Measurements from ENCODE around the gene ATG7. TPM values are rescaled to one million over a fixed set of nuclear protein-coding genes. Genes with fewer than 3 reads are reported as not detected.
"Not testable (repeated sequence)": the region's sequence is repeated elsewhere in the genome, so short reads cannot be mapped to it uniquely, and the experiment has no call there.

ATG7 gene
- total RNA-seq, 5 donors from 2014 or later (not counting 1 experiment from before 2014, with no cell fraction given) = 29.0 to 39.3 (median 37.4) TPM

DNA sequence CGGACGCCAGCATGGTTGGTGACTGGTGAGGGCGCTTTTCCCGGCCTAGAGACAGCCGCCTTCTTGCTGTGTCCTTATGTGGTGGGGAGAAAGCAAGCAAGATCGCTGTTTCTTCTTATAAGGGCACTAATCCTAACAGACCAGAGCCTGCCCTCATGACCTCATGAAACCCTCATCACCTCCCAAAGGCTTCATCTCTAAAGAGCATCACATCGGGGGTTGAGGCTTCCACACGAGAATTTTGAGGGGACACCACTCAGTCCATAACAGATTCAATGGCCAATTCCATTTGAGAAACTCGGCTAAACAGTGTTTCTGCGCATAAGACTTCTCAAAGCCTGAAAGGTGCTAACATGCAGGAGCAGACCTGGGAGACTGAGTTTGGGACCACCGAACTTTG lies 317.5 kb downstream of the ATG7 start:
- H3K36me3 ChIP-seq (ENCODE audit: control insufficient read depth in 2 of 2, extremely low read depth in 1 of 2, insufficient read depth in 1 of 2, low read length in 1 of 2) = peaks cover 7 to 9% of the 10 kb centered on the region in 2 donors
- no peak overlapping the region for H3K4me3 Mint-ChIP-seq
- ATAC-seq (replicated peaks in 1 of 4) = no peak
- ChIA-PET CTCF (no interaction called here), POLR2A (interaction anchor here in 1 of 2 donors (0.6 kb wide), 1 partner anchor 35 kb away, joined by 3 read pairs; no protein-coding TSS in a partner anchor)
- no peaks in the 10 kb centered on the region for H3K9me3 Mint-ChIP-seq
- 75% methylated on average over 5 of the region's 11 CpGs for WGBS (ENCODE audit: insufficient coverage)
- no peak for DNase-seq
- H3K27ac Mint-ChIP-seq = no peak overlapping the region
- H3K4me1 Mint-ChIP-seq = peaks cover 70 to 79% (median 72%) of the 10 kb centered on the region in 3 donors
- peaks cover 52% of the 10 kb centered on the region for H3K36me3 Mint-ChIP-seq
- no peak overlapping the region for H3K27ac ChIP-seq (ENCODE audit: low read length)
- no peaks in the 10 kb centered on the region for H3K9me3 ChIP-seq
- peaks cover 5 to 15% of the 10 kb centered on the region in 2 experiments for H3K4me1 ChIP-seq (ENCODE audit: control insufficient read depth in 1 of 2, extremely low read depth in 1 of 2, insufficient read depth in 2 of 2, low read length in 2 of 2)
- no peaks in the 10 kb centered on the region for H3K27me3 ChIP-seq (replicated peaks in 1 of 2; ENCODE audit: control insufficient read depth in 2 of 2, extremely low read depth in 1 of 2, insufficient read depth in 2 of 2, low read length in 1 of 2)
- H3K4me3 ChIP-seq (ENCODE audit: control insufficient read depth in 1 of 2, extremely low read depth in 1 of 2, low read length in 1 of 2) = no peak overlapping the region
- H3K27me3 Mint-ChIP-seq = no peaks in the 10 kb centered on the region

DNA sequence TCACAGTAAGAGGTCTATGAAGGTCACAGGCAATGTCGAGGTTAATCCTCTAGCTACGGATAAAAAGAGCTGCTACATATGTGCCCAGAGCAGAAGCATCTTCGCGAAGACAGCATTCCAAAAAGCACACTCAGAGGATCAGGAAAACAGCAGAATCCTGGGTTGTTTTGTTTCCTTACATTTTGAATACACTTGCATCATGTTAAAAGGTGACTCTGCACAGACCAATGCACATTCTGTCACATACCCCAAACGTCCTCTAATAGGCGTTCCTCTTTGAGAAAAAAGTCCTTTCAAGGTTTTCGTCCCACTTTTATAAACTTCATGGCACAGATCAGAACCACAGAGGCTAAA lies 318.8 kb downstream of the ATG7 start:
- Histone ChIP-seq H3K27me3 (replicated peaks in 1 of 2; ENCODE audit: control insufficient read depth in 2 of 2, extremely low read depth in 1 of 2, insufficient read depth in 2 of 2, low read length in 1 of 2) (no peaks in the 10 kb centered on the region), H3K36me3 (ENCODE audit: control insufficient read depth in 2 of 2, extremely low read depth in 1 of 2, insufficient read depth in 1 of 2, low read length in 1 of 2) (peaks cover 7 to 9% of the 10 kb centered on the region in 2 donors), H3K4me1 (ENCODE audit: control insufficient read depth in 1 of 2, extremely low read depth in 1 of 2, insufficient read depth in 2 of 2, low read length in 2 of 2) (peaks cover 5 to 9% of the 10 kb centered on the region in 2 experiments), H3K27ac (ENCODE audit: low read length) (no peak overlapping the region), H3K9me3 (no peaks in the 10 kb centered on the region), H3K4me3 (ENCODE audit: control insufficient read depth in 1 of 2, extremely low read depth in 1 of 2, low read length in 1 of 2) (no peak overlapping the region)
- 100% methylated on average over 2 of the region's 7 CpGs for WGBS (ENCODE audit: insufficient coverage)
- peaks cover 58% of the 10 kb centered on the region for H3K36me3 Mint-ChIP-seq
- CTCF ChIA-PET = no interaction called here
- H3K27me3 Mint-ChIP-seq = no peaks in the 10 kb centered on the region
- POLR2A ChIA-PET = interaction anchor here in 1 of 2 donors (0.6 kb wide), 1 partner anchor 53 kb away, joined by 3 read pairs; no protein-coding TSS in a partner anchor
- no peak overlapping the region for H3K27ac Mint-ChIP-seq
- H3K9me3 Mint-ChIP-seq = no peaks in the 10 kb centered on the region
- DNase-seq = no peak
- H3K4me3 Mint-ChIP-seq = no peak overlapping the region
- ATAC-seq (replicated peaks in 1 of 4) = no peak
- H3K4me1 Mint-ChIP-seq = peaks cover 65 to 72% (median 65%) of the 10 kb centered on the region in 3 donors

GRCh38 chr3:11591391-11592282 lies 319.4 kb downstream of the ATG7 start:
- Mint-ChIP-seq H3K27ac (no peak overlapping the region), H3K4me1 (peaks cover 63 to 66% (median 64%) of the 10 kb centered on the region in 3 donors), H3K27me3 (no peaks in the 10 kb centered on the region), H3K4me3 (no peak overlapping the region), H3K9me3 (no peaks in the 10 kb centered on the region), H3K36me3 (peaks cover 59% of the 10 kb centered on the region)
- CTCF ChIA-PET = no interaction called here
- Histone ChIP-seq H3K36me3 (ENCODE audit: control insufficient read depth in 2 of 2, extremely low read depth in 1 of 2, insufficient read depth in 1 of 2, low read length in 1 of 2) (peaks cover 7 to 9% of the 10 kb centered on the region in 2 donors), H3K27ac (ENCODE audit: low read length) (no peak overlapping the region), H3K9me3 (no peaks in the 10 kb centered on the region), H3K4me3 (ENCODE audit: control insufficient read depth in 1 of 2, extremely low read depth in 1 of 2, low read length in 1 of 2) (no peak overlapping the region), H3K27me3 (replicated peaks in 1 of 2; ENCODE audit: control insufficient read depth in 2 of 2, extremely low read depth in 1 of 2, insufficient read depth in 2 of 2, low read length in 1 of 2) (no peaks in the 10 kb centered on the region), H3K4me1 (ENCODE audit: control insufficient read depth in 1 of 2, extremely low read depth in 1 of 2, insufficient read depth in 2 of 2, low read length in 2 of 2) (peaks cover 5 to 9% of the 10 kb centered on the region in 2 experiments)
- 89% methylated on average over 5 of the region's 9 CpGs for WGBS (ENCODE audit: insufficient coverage)
- POLR2A ChIA-PET = no interaction called here
- DNase-seq (no peak), ATAC-seq (replicated peaks in 1 of 4) (no peak)

- Mint-ChIP-seq H3K9me3 (no peaks in the 10 kb centered on the region), H3K4me3 (no peak overlapping the region), H3K27me3 (no peaks in the 10 kb centered on the region), H3K36me3 (peaks cover 62% of the 10 kb centered on the region), H3K4me1 (peaks cover 59 to 63% (median 59%) of the 10 kb centered on the region in 3 donors), H3K27ac (peak overlapping the region in 1 of 2 donors; percentile 24)
- ChIA-PET CTCF (no interaction called here), POLR2A (no interaction called here)
- H3K4me3 ChIP-seq (ENCODE audit: control insufficient read depth in 1 of 2, extremely low read depth in 1 of 2, low read length in 1 of 2) = no peak overlapping the region
- H3K4me1 ChIP-seq (ENCODE audit: control insufficient read depth in 1 of 2, extremely low read depth in 1 of 2, insufficient read depth in 2 of 2, low read length in 2 of 2) = peaks cover 5 to 9% of the 10 kb centered on the region in 2 experiments
- no peaks in the 10 kb centered on the region for H3K27me3 ChIP-seq (replicated peaks in 1 of 2; ENCODE audit: control insufficient read depth in 2 of 2, extremely low read depth in 1 of 2, insufficient read depth in 2 of 2, low read length in 1 of 2)
- H3K27ac ChIP-seq (ENCODE audit: low read length) = no peak overlapping the region
- 97% methylated on average over 7 of the region's 14 CpGs for WGBS (ENCODE audit: insufficient coverage)
- H3K9me3 ChIP-seq = no peaks in the 10 kb centered on the region
- DNase-seq = no peak
- no peak for ATAC-seq (replicated peaks in 1 of 4)
- peaks cover 7 to 8% of the 10 kb centered on the region in 2 donors for H3K36me3 ChIP-seq (ENCODE audit: control insufficient read depth in 2 of 2, extremely low read depth in 1 of 2, insufficient read depth in 1 of 2, low read length in 1 of 2)
Observed at GRCh38 chr3:11592445-11593298, 320.5 kb downstream of the ATG7 start.

- CTCF ChIA-PET = interaction anchor here (0.5 to 0.6 kb wide), 2 partner anchors 8 to 91 kb away, joined by 3 read pairs; no protein-coding TSS in a partner anchor
- Mint-ChIP-seq H3K4me1 (peaks cover 51 to 58% (median 53%) of the 10 kb centered on the region in 3 donors), H3K27me3 (no peaks in the 10 kb centered on the region), H3K9me3 (no peaks in the 10 kb centered on the region), H3K4me3 (no peak overlapping the region), H3K36me3 (peaks cover 62% of the 10 kb centered on the region), H3K27ac (no peak overlapping the region)
- Histone ChIP-seq H3K9me3 (no peaks in the 10 kb centered on the region), H3K4me3 (ENCODE audit: control insufficient read depth in 1 of 2, extremely low read depth in 1 of 2, low read length in 1 of 2) (no peak overlapping the region), H3K4me1 (ENCODE audit: control insufficient read depth in 1 of 2, extremely low read depth in 1 of 2, insufficient read depth in 2 of 2, low read length in 2 of 2) (peaks cover 5 to 6% of the 10 kb centered on the region in 2 experiments), H3K36me3 (ENCODE audit: control insufficient read depth in 2 of 2, extremely low read depth in 1 of 2, insufficient read depth in 1 of 2, low read length in 1 of 2) (peaks cover 5 to 7% of the 10 kb centered on the region in 2 donors), H3K27ac (ENCODE audit: low read length) (no peak overlapping the region), H3K27me3 (replicated peaks in 1 of 2; ENCODE audit: control insufficient read depth in 2 of 2, extremely low read depth in 1 of 2, insufficient read depth in 2 of 2, low read length in 1 of 2) (no peaks in the 10 kb centered on the region)
- ATAC-seq (replicated peaks in 1 of 4) = no peak
- 93% methylated on average over 3 of the region's 10 CpGs for WGBS (ENCODE audit: insufficient coverage)
- POLR2A ChIA-PET = no interaction called here
- DNase-seq = no peak
Observed at GRCh38 chr3:11593318-11594034, 321.3 kb downstream of the ATG7 start.

DNA sequence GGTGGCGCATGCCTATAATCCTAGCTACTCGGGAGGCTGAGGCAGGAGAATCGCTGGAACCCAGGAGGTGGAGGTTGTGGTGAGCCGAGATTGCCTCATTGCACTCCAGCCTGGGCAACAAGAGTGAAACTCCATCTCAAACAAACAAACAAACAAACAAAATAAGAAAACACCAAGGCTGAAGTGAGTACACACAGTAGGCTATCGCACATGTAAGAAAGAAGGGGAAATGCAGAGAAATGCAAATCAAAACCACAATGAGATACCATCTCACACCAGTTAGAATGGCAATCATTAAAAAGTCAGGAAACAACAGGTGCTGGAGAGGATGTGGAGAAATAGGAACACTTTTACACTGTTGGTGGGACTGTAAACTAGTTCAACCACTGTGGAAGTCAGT lies 322.8 kb downstream of the ATG7 start:
- peaks cover 60% of the 10 kb centered on the region for H3K36me3 Mint-ChIP-seq
- H3K9me3 Mint-ChIP-seq; H3K4me1 ChIP-seq (ENCODE audit: control insufficient read depth in 1 of 2, extremely low read depth in 1 of 2, insufficient read depth in 2 of 2, low read length in 2 of 2); H3K27ac Mint-ChIP-seq; DNase-seq; H3K27ac ChIP-seq (ENCODE audit: low read length); H3K4me3 ChIP-seq (ENCODE audit: control insufficient read depth in 1 of 2, extremely low read depth in 1 of 2, low read length in 1 of 2); H3K9me3 ChIP-seq; H3K27me3 Mint-ChIP-seq; ATAC-seq (replicated peaks in 1 of 4); H3K27me3 ChIP-seq (replicated peaks in 1 of 2; ENCODE audit: control insufficient read depth in 2 of 2, extremely low read depth in 1 of 2, insufficient read depth in 2 of 2, low read length in 1 of 2); POLR2A ChIA-PET; CTCF ChIA-PET; H3K4me3 Mint-ChIP-seq: not testable (repeated sequence)
- H3K36me3 ChIP-seq (ENCODE audit: control insufficient read depth in 2 of 2, extremely low read depth in 1 of 2, insufficient read depth in 1 of 2, low read length in 1 of 2) = peaks cover 7 to 10% of the 10 kb centered on the region in 2 donors
- no CpG with 5 or more reads among the region's 5 CpGs for WGBS (ENCODE audit: insufficient coverage)
- H3K4me1 Mint-ChIP-seq = peaks cover 42 to 48% (median 47%) of the 10 kb centered on the region in 3 donors

All from T-cell (primary cell).